ENCODE measurements around the gene HOXA9.

GRCh38 chr7:27203365-27203953 is 38.1 kb upstream of the HOXA9 start:
- no peak for TF ChIP-seq POLR2A (IDR thresholded peaks at IDR 0.05)
- no peak for TF ChIP-seq CTCF (IDR thresholded peaks at IDR 0.05)
- no peak for TF ChIP-seq EP300 (IDR thresholded peaks at IDR 0.05)

All from ovary (tissue), 3 donors.